Measurements from ENCODE around the gene RASSF4.

Gene RASSF4

DNA sequence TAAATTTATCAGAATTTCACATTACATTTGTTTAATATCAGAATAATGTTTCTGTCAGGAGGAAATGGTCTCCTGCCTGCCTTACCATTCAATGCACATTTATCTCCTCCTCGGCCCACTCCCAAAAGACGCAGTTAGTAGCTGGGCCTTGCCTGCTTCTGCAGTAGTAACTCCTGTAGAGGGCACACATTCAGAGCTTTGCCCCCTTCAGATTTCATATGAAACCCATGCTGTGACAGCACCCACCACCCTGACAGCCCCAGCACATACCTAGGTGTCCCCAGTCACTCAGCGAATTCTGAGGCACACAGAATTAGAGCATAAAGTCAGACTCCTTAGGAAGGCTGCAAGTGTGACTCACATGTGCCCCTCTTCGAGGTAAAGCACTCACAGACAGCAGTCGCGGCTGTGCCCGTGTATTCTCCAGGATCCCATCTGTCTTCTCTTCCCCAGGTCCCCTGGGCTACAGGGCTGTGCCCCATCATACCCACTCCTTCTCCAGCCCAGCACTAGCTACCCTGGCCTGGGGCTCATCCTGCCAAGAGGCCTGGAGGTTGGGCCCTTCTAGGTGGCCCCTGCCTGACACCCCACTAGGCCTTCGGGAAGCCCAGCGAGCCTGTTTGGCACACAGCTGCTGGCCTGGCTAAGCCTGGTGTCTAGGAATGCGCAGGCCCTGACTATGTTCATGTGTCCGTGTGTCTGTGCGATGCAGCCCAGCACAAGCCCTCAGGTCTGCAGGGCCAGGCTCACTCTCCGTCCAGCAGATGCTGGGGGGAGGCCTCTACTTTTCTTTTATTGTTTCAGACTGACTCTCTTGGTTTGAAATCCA lies 23.7 kb downstream of the RASSF4 start:
- Histone ChIP-seq H3K4me1 (ENCODE audit: control extremely low read depth in 1 of 4, control insufficient read depth in 4 of 4, insufficient read depth in 4 of 4, low read length in 3 of 4) (peaks cover 0 to 52% (median 44%) of the 10 kb centered on the region in 4 experiments), H3K4me3 (ENCODE audit: control insufficient read depth in 1 of 7, extremely low read depth in 1 of 7, insufficient read depth in 4 of 7, low read depth in 2 of 7, low read length in 6 of 7) (no peak overlapping the region), H3K27me3 (replicated peaks in 2 of 5; ENCODE audit: control insufficient read depth in 4 of 5, insufficient read depth in 5 of 5, low read length in 4 of 5) (no peaks in the 10 kb centered on the region), H3K36me3 (ENCODE audit: control insufficient read depth in 4 of 4, insufficient read depth in 4 of 4, low read length in 3 of 4) (no peaks in the 10 kb centered on the region), H3K9me3 (ENCODE audit: control extremely low read depth in 1 of 5, control insufficient read depth in 4 of 5, insufficient read depth in 2 of 5, low read depth in 1 of 5, low read length in 4 of 5) (no peaks in the 10 kb centered on the region), H3K27ac (ENCODE audit: insufficient read depth in 1 of 2, low read depth in 1 of 2, low read length in 2 of 2, poor library complexity in 1 of 2, severe bottlenecking in 2 of 2) (no peak overlapping the region)
- POLR2A ChIA-PET: no interaction called here
- CTCF ChIA-PET: interaction anchor here (1.0 to 5.3 kb wide), 4 partner anchors 8 to 51 kb away, joined by 3 to 44 read pairs (median 4); no protein-coding TSS in a partner anchor
- WGBS (ENCODE audit: insufficient coverage): 98% methylated on average over 11 of the region's 13 CpGs
- no peak for DNase-seq

DNA sequence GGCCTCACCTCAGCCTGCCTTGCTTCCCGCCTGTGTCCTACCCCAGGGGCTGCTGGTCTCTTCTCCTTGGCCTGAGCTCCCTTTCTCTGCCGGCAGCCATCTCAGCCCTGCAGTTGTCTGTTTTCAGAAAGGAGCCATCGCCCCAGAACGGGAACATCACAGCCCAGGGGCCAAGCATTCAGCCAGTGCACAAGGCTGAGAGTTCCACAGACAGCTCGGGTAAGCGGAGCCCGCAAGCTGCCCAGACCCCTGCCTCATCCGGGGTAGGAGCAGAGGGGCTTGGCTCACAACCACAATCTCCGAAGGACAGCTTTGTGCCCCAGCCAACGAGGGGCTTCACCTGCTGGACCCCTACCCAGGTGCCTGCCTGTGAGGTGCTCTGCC lies 24.3 kb downstream of the RASSF4 start:
- Histone ChIP-seq H3K27me3 (replicated peaks in 2 of 5; ENCODE audit: control insufficient read depth in 4 of 5, insufficient read depth in 5 of 5, low read length in 4 of 5) (no peaks in the 10 kb centered on the region), H3K4me1 (ENCODE audit: control extremely low read depth in 1 of 4, control insufficient read depth in 4 of 4, insufficient read depth in 4 of 4, low read length in 3 of 4) (peaks cover 0 to 46% (median 38%) of the 10 kb centered on the region in 4 experiments), H3K36me3 (ENCODE audit: control insufficient read depth in 4 of 4, insufficient read depth in 4 of 4, low read length in 3 of 4) (no peaks in the 10 kb centered on the region), H3K27ac (ENCODE audit: insufficient read depth in 1 of 2, low read depth in 1 of 2, low read length in 2 of 2, poor library complexity in 1 of 2, severe bottlenecking in 2 of 2) (no peak overlapping the region), H3K9me3 (ENCODE audit: control extremely low read depth in 1 of 5, control insufficient read depth in 4 of 5, insufficient read depth in 2 of 5, low read depth in 1 of 5, low read length in 4 of 5) (no peaks in the 10 kb centered on the region), H3K4me3 (ENCODE audit: control insufficient read depth in 1 of 7, extremely low read depth in 1 of 7, insufficient read depth in 4 of 7, low read depth in 2 of 7, low read length in 6 of 7) (no peak overlapping the region)
- WGBS (ENCODE audit: insufficient coverage): 94% methylated on average over 9 of the region's 10 CpGs
- ChIA-PET CTCF (interaction anchor here (1.0 to 1.8 kb wide), 2 partner anchors 12 to 20 kb away, joined by 3 to 4 read pairs; no protein-coding TSS in a partner anchor), POLR2A (no interaction called here)
- no peak for DNase-seq

DNA sequence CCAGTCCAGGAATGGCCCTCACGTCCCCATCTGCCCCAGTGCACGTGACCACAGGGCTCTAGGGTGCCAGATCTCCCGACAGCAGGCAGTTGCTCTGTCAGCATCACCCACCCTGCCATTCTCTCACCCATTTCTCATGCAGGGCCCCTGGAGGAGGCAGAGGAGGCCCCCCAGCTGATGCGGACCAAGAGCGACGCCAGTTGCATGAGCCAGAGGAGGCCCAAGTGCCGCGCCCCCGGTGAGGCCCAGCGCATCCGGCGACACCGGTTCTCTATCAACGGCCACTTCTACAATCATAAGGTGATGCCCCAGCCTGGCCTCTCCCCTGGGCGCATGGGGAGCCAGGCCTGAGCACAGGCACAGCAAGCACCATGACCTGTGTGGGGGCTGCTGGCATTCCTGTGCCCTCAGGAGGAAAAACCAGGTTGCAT lies 25.1 kb downstream of the RASSF4 start:
- Histone ChIP-seq H3K36me3 (ENCODE audit: control insufficient read depth in 4 of 4, insufficient read depth in 4 of 4, low read length in 3 of 4) (no peaks in the 10 kb centered on the region), H3K27ac (ENCODE audit: insufficient read depth in 1 of 2, low read depth in 1 of 2, low read length in 2 of 2, poor library complexity in 1 of 2, severe bottlenecking in 2 of 2) (no peak overlapping the region), H3K4me1 (ENCODE audit: control extremely low read depth in 1 of 4, control insufficient read depth in 4 of 4, insufficient read depth in 4 of 4, low read length in 3 of 4) (peaks cover 0 to 40% (median 30%) of the 10 kb centered on the region in 4 experiments), H3K27me3 (replicated peaks in 2 of 5; ENCODE audit: control insufficient read depth in 4 of 5, insufficient read depth in 5 of 5, low read length in 4 of 5) (no peaks in the 10 kb centered on the region), H3K9me3 (ENCODE audit: control extremely low read depth in 1 of 5, control insufficient read depth in 4 of 5, insufficient read depth in 2 of 5, low read depth in 1 of 5, low read length in 4 of 5) (no peaks in the 10 kb centered on the region), H3K4me3 (ENCODE audit: control insufficient read depth in 1 of 7, extremely low read depth in 1 of 7, insufficient read depth in 4 of 7, low read depth in 2 of 7, low read length in 6 of 7) (no peak overlapping the region)
- POLR2A ChIA-PET: no interaction called here
- DNase-seq: no peak
- CTCF ChIA-PET: interaction anchor here (1.8 kb wide), 1 partner anchor 11 kb away, joined by 4 read pairs; no protein-coding TSS in a partner anchor
- WGBS (ENCODE audit: insufficient coverage): 99% methylated on average over 12 of the region's 15 CpGs

- DNase-seq: no peak
- Histone ChIP-seq H3K9me3 (ENCODE audit: control extremely low read depth in 1 of 5, control insufficient read depth in 4 of 5, insufficient read depth in 2 of 5, low read depth in 1 of 5, low read length in 4 of 5) (no peaks in the 10 kb centered on the region), H3K36me3 (ENCODE audit: control insufficient read depth in 4 of 4, insufficient read depth in 4 of 4, low read length in 3 of 4) (no peaks in the 10 kb centered on the region), H3K27ac (ENCODE audit: insufficient read depth in 1 of 2, low read depth in 1 of 2, low read length in 2 of 2, poor library complexity in 1 of 2, severe bottlenecking in 2 of 2) (no peak overlapping the region), H3K27me3 (replicated peaks in 2 of 5; ENCODE audit: control insufficient read depth in 4 of 5, insufficient read depth in 5 of 5, low read length in 4 of 5) (no peaks in the 10 kb centered on the region), H3K4me1 (ENCODE audit: control extremely low read depth in 1 of 4, control insufficient read depth in 4 of 4, insufficient read depth in 4 of 4, low read length in 3 of 4) (peaks cover 0 to 35% (median 26%) of the 10 kb centered on the region in 4 experiments), H3K4me3 (ENCODE audit: control insufficient read depth in 1 of 7, extremely low read depth in 1 of 7, insufficient read depth in 4 of 7, low read depth in 2 of 7, low read length in 6 of 7) (no peak overlapping the region)
- 97% methylated on average over 8 of the region's 9 CpGs for WGBS (ENCODE audit: insufficient coverage)
- POLR2A ChIA-PET: no interaction called here
- CTCF ChIA-PET: interaction anchor here (0.6 to 1.8 kb wide), 4 partner anchors 10 to 686 kb away, joined by 3 to 7 read pairs (median 4); no protein-coding TSS in a partner anchor
These were observed 25.6 kb downstream of the RASSF4 start for GRCh38 chr10:44985175-44985681.

- H3K27ac ChIP-seq (ENCODE audit: insufficient read depth in 1 of 2, low read depth in 1 of 2, low read length in 2 of 2, poor library complexity in 1 of 2, severe bottlenecking in 2 of 2): no peak overlapping the region
- WGBS (ENCODE audit: insufficient coverage): no CpG with 5 or more reads among the region's 3 CpGs
- POLR2A ChIA-PET: no interaction called here
These were observed 26.6 kb downstream of the RASSF4 start for GRCh38 chr10:44986179-44986578.

GRCh38 chr10:44986670-44987069 lies 27.1 kb downstream of the RASSF4 start:
- DNase-seq: peak in 1 of 3 donors; percentile 33
- Histone ChIP-seq H3K36me3 (ENCODE audit: control insufficient read depth in 4 of 4, insufficient read depth in 4 of 4, low read length in 3 of 4) (no peaks in the 10 kb centered on the region), H3K4me3 (ENCODE audit: control insufficient read depth in 1 of 7, extremely low read depth in 1 of 7, insufficient read depth in 4 of 7, low read depth in 2 of 7, low read length in 6 of 7) (peak overlapping the region in 1 of 7 experiments; percentile 3), H3K27ac (ENCODE audit: insufficient read depth in 1 of 2, low read depth in 1 of 2, low read length in 2 of 2, poor library complexity in 1 of 2, severe bottlenecking in 2 of 2) (no peak overlapping the region), H3K27me3 (replicated peaks in 2 of 5; ENCODE audit: control insufficient read depth in 4 of 5, insufficient read depth in 5 of 5, low read length in 4 of 5) (no peaks in the 10 kb centered on the region), H3K4me1 (ENCODE audit: control extremely low read depth in 1 of 4, control insufficient read depth in 4 of 4, insufficient read depth in 4 of 4, low read length in 3 of 4) (peaks cover 0 to 29% (median 15%) of the 10 kb centered on the region in 4 experiments), H3K9me3 (ENCODE audit: control extremely low read depth in 1 of 5, control insufficient read depth in 4 of 5, insufficient read depth in 2 of 5, low read depth in 1 of 5, low read length in 4 of 5) (no peaks in the 10 kb centered on the region)
- WGBS (ENCODE audit: insufficient coverage): 41% methylated on average over 3 of the region's 3 CpGs
- ChIA-PET CTCF (interaction anchor here (0.8 to 1.5 kb wide), 3 partner anchors 52 to 57 kb away, joined by 3 to 7 read pairs (median 3); no protein-coding TSS in a partner anchor), POLR2A (no interaction called here)

More at GRCh38 chr10:44986179-44986578, 26.6 kb downstream of the RASSF4 start:
- Histone ChIP-seq H3K27me3 (replicated peaks in 2 of 5; ENCODE audit: control insufficient read depth in 4 of 5, insufficient read depth in 5 of 5, low read length in 4 of 5) (no peaks in the 10 kb centered on the region), H3K9me3 (ENCODE audit: control extremely low read depth in 1 of 5, control insufficient read depth in 4 of 5, insufficient read depth in 2 of 5, low read depth in 1 of 5, low read length in 4 of 5) (no peaks in the 10 kb centered on the region), H3K4me1 (ENCODE audit: control extremely low read depth in 1 of 4, control insufficient read depth in 4 of 4, insufficient read depth in 4 of 4, low read length in 3 of 4) (peaks cover 0 to 34% (median 20%) of the 10 kb centered on the region in 4 experiments), H3K4me3 (ENCODE audit: control insufficient read depth in 1 of 7, extremely low read depth in 1 of 7, insufficient read depth in 4 of 7, low read depth in 2 of 7, low read length in 6 of 7) (no peak overlapping the region), H3K36me3 (ENCODE audit: control insufficient read depth in 4 of 4, insufficient read depth in 4 of 4, low read length in 3 of 4) (no peaks in the 10 kb centered on the region)
- DNase-seq: no peak
- CTCF ChIA-PET: interaction anchor here (0.8 to 1.5 kb wide), 3 partner anchors 52 to 57 kb away, joined by 3 to 7 read pairs (median 3); no protein-coding TSS in a partner anchor
